Esophagus squamous epithelium (tissue), 5 donors: ENCODE results near the gene NRF1. TPM values are rescaled to one million over a fixed set of nuclear protein-coding genes. Genes with fewer than 3 reads are reported as not detected.
A peak's percentile ranks its signal among the peaks of the same experiment; 100 is the strongest.

Source experiments
- DNase-seq: peaks from one replicate; lab custom pipeline; 2025; lab: John Stamatoyannopoulos, UW
- H3K27ac ChIP-seq, 4 donors: fragments of 200-600 bp; sonication (generic); one replicate each; pipeline ENCODE4 v1.5.1; 2016 to 2019; ENCODE audit warnings: mild to moderate bottlenecking in 1 of 4
- H3K27me3 ChIP-seq, 4 donors: fragments of 200-600 bp; sonication (generic); 1 replicate in 3 of 4; 2 replicates in 1 of 4; pipeline versions ENCODE4 v1.5.1 to v1.6.0; 2017 to 2021; ENCODE audit warnings: antibody characterized with exemption in 1 of 4
- H3K36me3 ChIP-seq, 3 donors: fragments of 200-600 bp; sonication (generic); one replicate each; pipeline ENCODE4 v1.5.1; 2016 to 2019
- H3K4me1 ChIP-seq, 3 donors: fragments of 200-600 bp; sonication (generic); one replicate each; pipeline ENCODE4 v1.5.1; 2017 to 2019
- H3K4me3 ChIP-seq, 4 donors: fragments of 200-600 bp; sonication (generic); 1 replicate in 3 of 4; 2 replicates in 1 of 4; pipeline ENCODE4 v1.5.1; 2016 to 2019; ENCODE audit warnings: mild to moderate bottlenecking in 2 of 4, moderate library complexity in 1 of 4
- H3K9me3 ChIP-seq, 3 donors: fragments of 200-600 bp; sonication (generic); one replicate each; pipeline ENCODE4 v1.5.1; 2016 to 2019
- CTCF ChIP-seq, 6 experiments: fragments of 450-650 bp in 4 of 6; fragments of 200-600 bp in 2 of 6; sonication (generic) in 2 of 6; IDR thresholded peaks; one replicate each; pipeline ENCODE4 v1.5.1; 2016 to 2019; ENCODE audit warnings: antibody characterized with exemption in 6 of 6, mild to moderate bottlenecking in 4 of 6, moderate library complexity in 4 of 6
- POLR2A ChIP-seq, 4 donors: fragments of 450-650 bp; IDR thresholded peaks; one replicate each; pipeline ENCODE4 v1.6.1; 2017; ENCODE audit warnings: antibody characterized with exemption in 4 of 4, mild to moderate bottlenecking in 4 of 4, moderate library complexity in 3 of 4
- WGBS, 2 donors: methylation state at CpG; one replicate each; pipeline ENCODE4 v1.1.5; 2018; 5-methylcytosine and 5-hydroxymethylcytosine counted together
- intact Hi-C: fragments of 100-400 bp; cut with DNase I; formaldehyde crosslinking; loops from one replicate; pipeline ENCODE4 v1.15.0; 2022
- total RNA-seq, 4 donors: library from RNA; depleted of rRNA; stranded (reverse); fragments of >200 nt; gene quantifications; one replicate each; pipeline ENCODE4 v1.1.0, GENCODE V29; 2016
- donor health status: DM: yes; HTN: yes; CAD: no.

The NRF1 gene
- total RNA-seq, 4 donors from 2014 or later, result 10.0 to 18.3 (median 13.3) TPM

DNA sequence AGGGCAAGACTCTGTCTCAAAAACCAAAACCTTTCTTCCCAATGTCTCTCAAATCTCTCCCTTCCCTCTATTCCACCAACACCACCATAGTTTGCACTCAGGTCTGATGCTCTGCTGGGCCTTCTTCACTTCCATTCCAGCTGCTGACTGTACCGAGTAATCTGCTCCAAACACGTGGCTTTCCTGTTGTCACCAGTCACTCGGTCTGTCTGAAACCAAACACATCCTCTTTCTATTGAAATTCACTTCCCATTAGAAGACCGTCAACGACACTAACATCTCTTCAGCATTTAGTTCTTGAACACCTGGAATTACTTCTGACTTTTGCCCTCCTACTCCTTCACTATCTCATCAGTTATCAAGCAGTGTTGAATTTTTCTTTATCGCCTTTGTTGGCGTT is 4.7 kb upstream of the NRF1 start:
- DNase-seq, result no peak
- no peak overlapping the region for H3K4me3 ChIP-seq
- TF ChIP-seq POLR2A (IDR thresholded peaks at IDR 0.05), result no peak
- no peak for TF ChIP-seq CTCF (IDR thresholded peaks at IDR 0.05)
- intact Hi-C loops, result no loop called here
- no peaks in the 10 kb centered on the region for H3K27me3 ChIP-seq
- WGBS, 2 donors, result 73 to 77% methylated on average over 7 of the region's 7 CpGs
- peaks cover 0 to 11% (median 0%) of the 10 kb centered on the region in 3 donors for H3K36me3 ChIP-seq
- H3K4me1 ChIP-seq, result peaks cover 7 to 19% (median 12%) of the 10 kb centered on the region in 3 donors
- no peak overlapping the region for H3K27ac ChIP-seq
- H3K9me3 ChIP-seq, result no peaks in the 10 kb centered on the region

DNA sequence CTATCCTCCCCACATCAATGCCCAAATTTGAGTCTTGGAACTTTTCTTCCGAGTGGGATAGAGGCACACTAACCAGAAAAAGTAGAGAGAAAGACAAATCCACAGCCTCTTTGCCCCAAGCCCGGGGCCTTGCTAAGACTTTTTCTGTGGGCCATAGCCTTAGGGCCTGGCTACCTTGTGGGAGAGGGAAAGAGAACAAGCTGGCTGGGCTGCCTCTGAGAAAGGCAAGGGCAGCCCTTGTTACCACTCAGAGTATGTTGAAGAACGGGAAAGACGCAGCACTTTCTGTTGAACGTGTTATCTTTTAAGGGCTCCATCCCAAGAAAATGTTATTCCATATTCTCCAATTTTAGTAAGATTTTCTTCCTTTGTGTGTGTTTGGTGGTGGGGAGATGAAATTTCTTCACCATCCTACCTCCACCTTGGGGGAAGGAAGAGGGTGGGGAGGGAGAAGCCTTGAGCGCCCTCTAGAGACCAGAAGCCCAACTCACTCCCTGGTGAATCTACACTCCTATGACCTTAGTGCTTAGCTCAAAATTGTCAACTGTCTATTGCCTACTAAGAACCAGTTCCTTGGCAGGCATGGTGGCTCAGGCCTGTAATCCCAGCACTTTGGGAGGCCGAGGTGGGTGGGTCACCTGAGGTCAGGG is 3.9 kb upstream of the NRF1 start:
- Histone ChIP-seq H3K4me3 (no peak overlapping the region), H3K36me3 (peaks cover 0 to 11% (median 0%) of the 10 kb centered on the region in 3 donors), H3K27me3 (no peaks in the 10 kb centered on the region), H3K9me3 (no peaks in the 10 kb centered on the region), H3K4me1 (peaks cover 7 to 22% (median 12%) of the 10 kb centered on the region in 3 donors), H3K27ac (no peak overlapping the region)
- WGBS, 2 donors, result 76 to 79% methylated on average over 7 of the region's 7 CpGs
- DNase-seq, result no peak
- intact Hi-C loops, result no loop called here
- no peak for TF ChIP-seq POLR2A (IDR thresholded peaks at IDR 0.05)
- TF ChIP-seq CTCF (IDR thresholded peaks at IDR 0.05), result peak in 3 of 6 experiments; percentile 4 to 38 (median 7)

DNA sequence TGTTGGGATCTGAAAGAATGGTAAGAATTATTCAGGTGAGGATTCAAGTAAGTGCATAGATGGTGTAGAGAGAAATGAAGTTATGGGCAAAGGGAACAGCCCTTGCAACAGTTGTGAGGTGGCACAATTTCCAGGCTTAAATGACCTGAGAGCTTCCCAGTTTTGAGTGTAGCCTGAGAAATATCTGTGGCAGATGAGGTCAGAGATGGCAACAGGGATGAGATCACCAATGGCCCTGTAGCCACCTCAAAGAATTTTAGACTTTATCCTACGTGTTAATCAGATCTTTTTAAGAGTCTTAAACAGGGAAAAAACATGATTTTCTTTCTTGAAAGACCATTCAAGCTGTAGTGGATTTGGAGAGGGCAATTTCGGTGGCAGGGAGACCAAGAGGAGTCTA is 1.9 kb upstream of the NRF1 start:
- DNase-seq, result no peak
- H3K27ac ChIP-seq, result no peak overlapping the region
- peaks cover 19 to 43% (median 24%) of the 10 kb centered on the region in 3 donors for H3K4me1 ChIP-seq
- WGBS, 2 donors, result 81 to 90% methylated on average over 2 of the region's 2 CpGs
- H3K27me3 ChIP-seq, result no peaks in the 10 kb centered on the region
- H3K4me3 ChIP-seq, result no peak overlapping the region
- no peaks in the 10 kb centered on the region for H3K9me3 ChIP-seq
- H3K36me3 ChIP-seq, result peaks cover 0 to 11% (median 0%) of the 10 kb centered on the region in 3 donors
- intact Hi-C loops, result no loop called here
- TF ChIP-seq POLR2A (IDR thresholded peaks at IDR 0.05) (no peak), CTCF (IDR thresholded peaks at IDR 0.05) (no peak)

GRCh38 chr7:129610709-129611245 is 743 bp upstream of the NRF1 start:
- H3K9me3 ChIP-seq, result no peaks in the 10 kb centered on the region
- WGBS, 2 donors, result 9 to 15% methylated on average over 11 to 16 of the region's 17 CpGs
- peaks cover 26 to 54% (median 32%) of the 10 kb centered on the region in 3 donors for H3K4me1 ChIP-seq

More at GRCh38 chr7:129610709-129611245, 743 bp upstream of the NRF1 start:
- DNase-seq, result no peak
- Histone ChIP-seq H3K4me3 (peak overlapping the region; percentile 80 to 94 (median 86)), H3K27me3 (no peaks in the 10 kb centered on the region), H3K27ac (peak overlapping the region; percentile 93 to 98 (median 97)), H3K36me3 (peaks cover 0 to 11% (median 0%) of the 10 kb centered on the region in 3 donors)
- intact Hi-C loops, result no loop called here
- TF ChIP-seq CTCF (IDR thresholded peaks at IDR 0.05), result no peak
- TF ChIP-seq POLR2A (IDR thresholded peaks at IDR 0.05), result no peak
